Measurements from ENCODE around the gene TOMM34.

GRCh38 chr20:44988631-44989171, 28.5 kb upstream of the TOMM34 start:
- TF ChIP-seq, protein P1, sequence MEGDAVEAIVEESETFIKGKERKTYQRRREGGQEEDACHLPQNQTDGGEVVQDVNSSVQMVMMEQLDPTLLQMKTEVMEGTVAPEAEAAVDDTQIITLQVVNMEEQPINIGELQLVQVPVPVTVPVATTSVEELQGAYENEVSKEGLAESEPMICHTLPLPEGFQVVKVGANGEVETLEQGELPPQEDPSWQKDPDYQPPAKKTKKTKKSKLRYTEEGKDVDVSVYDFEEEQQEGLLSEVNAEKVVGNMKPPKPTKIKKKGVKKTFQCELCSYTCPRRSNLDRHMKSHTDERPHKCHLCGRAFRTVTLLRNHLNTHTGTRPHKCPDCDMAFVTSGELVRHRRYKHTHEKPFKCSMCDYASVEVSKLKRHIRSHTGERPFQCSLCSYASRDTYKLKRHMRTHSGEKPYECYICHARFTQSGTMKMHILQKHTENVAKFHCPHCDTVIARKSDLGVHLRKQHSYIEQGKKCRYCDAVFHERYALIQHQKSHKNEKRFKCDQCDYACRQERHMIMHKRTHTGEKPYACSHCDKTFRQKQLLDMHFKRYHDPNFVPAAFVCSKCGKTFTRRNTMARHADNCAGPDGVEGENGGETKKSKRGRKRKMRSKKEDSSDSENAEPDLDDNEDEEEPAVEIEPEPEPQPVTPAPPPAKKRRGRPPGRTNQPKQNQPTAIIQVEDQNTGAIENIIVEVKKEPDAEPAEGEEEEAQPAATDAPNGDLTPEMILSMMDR (IDR thresholded peaks at IDR 0.05; ENCODE audit: insufficient read depth, low read depth, low read length), result no peak
- no peak for TF ChIP-seq EZH2 (IDR thresholded peaks at IDR 0.05; ENCODE audit: insufficient read depth, low read length)

Data from astrocyte (in vitro differentiated cells and primary cell).